NCI-H1048 (cell line): ENCODE results near the gene LRRK2.
"Not testable (repeated sequence)": the region's sequence is repeated elsewhere in the genome, so short reads cannot be mapped to it uniquely, and the experiment has no call there.

Source experiments
- DNase-seq: peaks from one replicate; lab custom pipeline; 2025; lab: John Stamatoyannopoulos, UW

Gene LRRK2

GRCh38 chr12:40315375-40315774 is 90.6 kb downstream of the LRRK2 start:
- no peak for DNase-seq

GRCh38 chr12:40324261-40324660 is 99.5 kb downstream of the LRRK2 start:
- DNase-seq, result no peak

GRCh38 chr12:40325349-40325960 is 100.7 kb downstream of the LRRK2 start:
- DNase-seq, result no peak

GRCh38 chr12:40327535-40327934 is 102.7 kb downstream of the LRRK2 start:
- DNase-seq, result no peak

- no peak for DNase-seq
Measured at GRCh38 chr12:40330180-40330579, 105.4 kb downstream of the LRRK2 start.

- no peak for DNase-seq
Measured at GRCh38 chr12:40331886-40332285, 107.1 kb downstream of the LRRK2 start.

- no peak for DNase-seq
Measured at GRCh38 chr12:40335991-40336390, 111.2 kb downstream of the LRRK2 start.

GRCh38 chr12:40336573-40337199 is 111.9 kb downstream of the LRRK2 start:
- no peak for DNase-seq

- DNase-seq, result no peak
Measured at GRCh38 chr12:40338071-40338470, 113.3 kb downstream of the LRRK2 start.

GRCh38 chr12:40338621-40339020 is 113.8 kb downstream of the LRRK2 start:
- DNase-seq, result no peak

- DNase-seq, result no peak
Measured at GRCh38 chr12:40342010-40342409, 117.2 kb downstream of the LRRK2 start.

- DNase-seq, result no peak
Measured at GRCh38 chr12:40343124-40343523, 118.3 kb downstream of the LRRK2 start.

- no peak for DNase-seq
Measured at GRCh38 chr12:40344312-40344711, 119.5 kb downstream of the LRRK2 start.

- DNase-seq, result no peak
Measured at GRCh38 chr12:40351976-40352375, 127.2 kb downstream of the LRRK2 start.

- no peak for DNase-seq
Measured at GRCh38 chr12:40375076-40375475, 150.3 kb downstream of the LRRK2 start.

- DNase-seq, result no peak
Measured at GRCh38 chr12:40376533-40377267, 151.9 kb downstream of the LRRK2 start.

- no peak for DNase-seq
Measured at GRCh38 chr12:40378691-40379090, 153.9 kb downstream of the LRRK2 start.

- DNase-seq, result no peak
Measured at GRCh38 chr12:40382217-40382616, 157.4 kb downstream of the LRRK2 start.

- DNase-seq, result not testable (repeated sequence)
Measured at GRCh38 chr12:40387279-40387678, 162.5 kb downstream of the LRRK2 start.

- DNase-seq, result no peak
Measured at GRCh38 chr12:40390980-40391379, 166.2 kb downstream of the LRRK2 start.

GRCh38 chr12:40393026-40393425 is 168.2 kb downstream of the LRRK2 start:
- no peak for DNase-seq

- no peak for DNase-seq
Measured at GRCh38 chr12:40399656-40400055, 174.9 kb downstream of the LRRK2 start.

GRCh38 chr12:40405419-40405818 is 180.6 kb downstream of the LRRK2 start:
- no peak for DNase-seq
